22Rv1 (cell line): ENCODE measurements around the gene KCNQ2.

ENCODE experiments used
- ZFX ChIP-seq: fragments of 450-650 bp; IDR thresholded peaks from 2 replicates; pipeline ENCODE4 v1.6.1; 2017; ENCODE audit warnings: antibody characterized with exemption, borderline replicate concordance
- TF ChIP-seq, protein P1 (sequence below): fragments of 450-650 bp; IDR thresholded peaks from 2 replicates; pipeline ENCODE4 v1.5.1; 2017; ENCODE audit warnings: mild to moderate bottlenecking

DNA sequence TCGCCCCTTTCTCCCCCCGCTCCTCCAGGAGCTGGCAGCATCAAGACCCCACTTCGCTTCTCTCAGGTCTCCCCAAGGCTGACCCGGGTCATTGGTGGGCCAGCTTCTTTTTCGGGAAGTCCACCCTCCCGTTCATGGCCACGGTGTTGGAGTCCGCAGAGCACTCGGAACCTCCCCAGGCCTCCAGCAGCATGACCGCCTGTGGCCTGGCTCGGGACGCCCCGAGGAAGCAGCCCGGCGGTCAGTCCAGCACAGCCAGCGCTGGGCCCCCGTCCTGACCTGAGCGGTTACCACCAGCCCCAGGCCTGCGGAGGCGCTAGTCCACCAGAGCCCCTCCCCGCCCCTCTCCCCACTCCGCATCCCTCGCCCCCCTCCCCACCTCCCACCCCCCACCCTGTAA is 49.1 kb upstream of the KCNQ2 start:
- TF ChIP-seq, protein P1, sequence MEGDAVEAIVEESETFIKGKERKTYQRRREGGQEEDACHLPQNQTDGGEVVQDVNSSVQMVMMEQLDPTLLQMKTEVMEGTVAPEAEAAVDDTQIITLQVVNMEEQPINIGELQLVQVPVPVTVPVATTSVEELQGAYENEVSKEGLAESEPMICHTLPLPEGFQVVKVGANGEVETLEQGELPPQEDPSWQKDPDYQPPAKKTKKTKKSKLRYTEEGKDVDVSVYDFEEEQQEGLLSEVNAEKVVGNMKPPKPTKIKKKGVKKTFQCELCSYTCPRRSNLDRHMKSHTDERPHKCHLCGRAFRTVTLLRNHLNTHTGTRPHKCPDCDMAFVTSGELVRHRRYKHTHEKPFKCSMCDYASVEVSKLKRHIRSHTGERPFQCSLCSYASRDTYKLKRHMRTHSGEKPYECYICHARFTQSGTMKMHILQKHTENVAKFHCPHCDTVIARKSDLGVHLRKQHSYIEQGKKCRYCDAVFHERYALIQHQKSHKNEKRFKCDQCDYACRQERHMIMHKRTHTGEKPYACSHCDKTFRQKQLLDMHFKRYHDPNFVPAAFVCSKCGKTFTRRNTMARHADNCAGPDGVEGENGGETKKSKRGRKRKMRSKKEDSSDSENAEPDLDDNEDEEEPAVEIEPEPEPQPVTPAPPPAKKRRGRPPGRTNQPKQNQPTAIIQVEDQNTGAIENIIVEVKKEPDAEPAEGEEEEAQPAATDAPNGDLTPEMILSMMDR, result no peak
- no peak for TF ChIP-seq ZFX
